Measurements from ENCODE around the gene APH1B. TPM values are rescaled to one million over a fixed set of nuclear protein-coding genes. Genes with fewer than 3 reads are reported as not detected.

APH1B gene
- total and polyA plus RNA-seq, 9 of the 15 experiments (the other 6 are each of a cell fraction or from before 2014, with no cell fraction given): 5.1 to 9.7 (median 7.0) TPM

Other genes starting within 250 kb of the APH1B start
- gene TPM1, start 234.9 kb upstream of the APH1B start, total RNA-seq (2014; rRNA removed): 49.9 and 52.9 TPM in 2 replicates
- gene TPM1, start 234.9 kb upstream of the APH1B start, total RNA-seq (2014; rRNA removed; fragmentation: Illumina TruSeq; extraction: Trizol): 49.2 and 51.0 TPM in 2 replicates
- 42.0 and 43.1 TPM in 2 replicates for gene TPM1, start 234.9 kb upstream of the APH1B start, total RNA-seq (2015; rRNA removed; fragmentation: Illumina TruSeq; extraction: Trizol)
- gene TPM1, start 234.9 kb upstream of the APH1B start, total RNA-seq (2021): 37.2 and 38.5 TPM in 2 replicates
- gene TPM1, start 234.9 kb upstream of the APH1B start, polyA plus RNA-seq (2011; rRNA removed): 36.0 and 42.1 TPM in 2 replicates
- 40.0 and 49.5 TPM in 2 replicates for gene TPM1, start 234.9 kb upstream of the APH1B start, polyA plus RNA-seq (2014; fragmentation: Illumina TruSeq; extraction: Trizol)
- 10 to 100 TPM in 1 of 2 experiments, 1 to 10 TPM in 1; 8.1 to 11.1 TPM for gene TPM1, start 234.9 kb upstream of the APH1B start, polyA plus RNA-seq (2014; fragmentation: Nextera tagmentation; extraction: Ambion mirVana)
- 53.9 and 54.5 TPM in 2 replicates for gene TPM1, start 234.9 kb upstream of the APH1B start, polyA plus RNA-seq (2014; rRNA removed)
- 6.1 and 9.5 TPM in 2 replicates for gene LACTB, start 155.7 kb upstream of the APH1B start, total RNA-seq (2014; rRNA removed)
- gene LACTB, start 155.7 kb upstream of the APH1B start, total RNA-seq (2014; rRNA removed; fragmentation: Illumina TruSeq; extraction: Trizol): 14.7 and 19.7 TPM in 2 replicates
- 13.1 and 15.5 TPM in 2 replicates for gene LACTB, start 155.7 kb upstream of the APH1B start, total RNA-seq (2015; rRNA removed; fragmentation: Illumina TruSeq; extraction: Trizol)
- 7.0 and 8.4 TPM in 2 replicates for gene LACTB, start 155.7 kb upstream of the APH1B start, total RNA-seq (2021)
- 11.3 and 12.4 TPM in 2 replicates for gene LACTB, start 155.7 kb upstream of the APH1B start, polyA plus RNA-seq (2011; rRNA removed)
- 8.2 and 14.6 TPM in 2 replicates for gene LACTB, start 155.7 kb upstream of the APH1B start, polyA plus RNA-seq (2014; fragmentation: Illumina TruSeq; extraction: Trizol)
- 1 to 10 TPM; 3.1 to 4.0 TPM for gene LACTB, start 155.7 kb upstream of the APH1B start, polyA plus RNA-seq (2014; fragmentation: Nextera tagmentation; extraction: Ambion mirVana)
- 8.3 and 9.8 TPM in 2 replicates for gene LACTB, start 155.7 kb upstream of the APH1B start, polyA plus RNA-seq (2014; rRNA removed)
- gene RPS27L, start 120.1 kb upstream of the APH1B start, total RNA-seq (2014; rRNA removed): 75.1 and 85.7 TPM in 2 replicates
- 128 and 148 TPM in 2 replicates for gene RPS27L, start 120.1 kb upstream of the APH1B start, total RNA-seq (2014; rRNA removed; fragmentation: Illumina TruSeq; extraction: Trizol)
- 92.6 and 105 TPM in 2 replicates for gene RPS27L, start 120.1 kb upstream of the APH1B start, total RNA-seq (2015; rRNA removed; fragmentation: Illumina TruSeq; extraction: Trizol)
- 94.4 and 115 TPM in 2 replicates for gene RPS27L, start 120.1 kb upstream of the APH1B start, total RNA-seq (2021)
- gene RPS27L, start 120.1 kb upstream of the APH1B start, polyA plus RNA-seq (2011; rRNA removed): 117 and 155 TPM in 2 replicates
- gene RPS27L, start 120.1 kb upstream of the APH1B start, polyA plus RNA-seq (2014; fragmentation: Illumina TruSeq; extraction: Trizol): 72.2 and 79.3 TPM in 2 replicates
- 100 to 1,000 TPM; 328 to 382 TPM for gene RPS27L, start 120.1 kb upstream of the APH1B start, polyA plus RNA-seq (2014; fragmentation: Nextera tagmentation; extraction: Ambion mirVana)
- 115 and 116 TPM in 2 replicates for gene RPS27L, start 120.1 kb upstream of the APH1B start, polyA plus RNA-seq (2014; rRNA removed)
- gene RAB8B, start 88.0 kb upstream of the APH1B start, total RNA-seq (2014; rRNA removed): 23.6 and 24.6 TPM in 2 replicates
- gene RAB8B, start 88.0 kb upstream of the APH1B start, total RNA-seq (2014; rRNA removed; fragmentation: Illumina TruSeq; extraction: Trizol): 28.9 and 33.9 TPM in 2 replicates
- 30.8 and 32.1 TPM in 2 replicates for gene RAB8B, start 88.0 kb upstream of the APH1B start, total RNA-seq (2015; rRNA removed; fragmentation: Illumina TruSeq; extraction: Trizol)
- gene RAB8B, start 88.0 kb upstream of the APH1B start, total RNA-seq (2021): 24.2 and 27.3 TPM in 2 replicates
- 13.2 and 21.5 TPM in 2 replicates for gene RAB8B, start 88.0 kb upstream of the APH1B start, polyA plus RNA-seq (2011; rRNA removed)
- 20.5 and 30.0 TPM in 2 replicates for gene RAB8B, start 88.0 kb upstream of the APH1B start, polyA plus RNA-seq (2014; fragmentation: Illumina TruSeq; extraction: Trizol)
- gene RAB8B, start 88.0 kb upstream of the APH1B start, polyA plus RNA-seq (2014; fragmentation: Nextera tagmentation; extraction: Ambion mirVana): 10 to 100 TPM in 1 of 2 experiments, 1 to 10 TPM in 1; 7.8 to 12.1 TPM
- gene RAB8B, start 88.0 kb upstream of the APH1B start, polyA plus RNA-seq (2014; rRNA removed): 17.4 and 17.6 TPM in 2 replicates
- 0.16 and 0.18 TPM in 2 replicates for gene CA12, start 104.2 kb downstream of the APH1B start, total RNA-seq (2014; rRNA removed)
- 0.07 and 0.13 TPM in 2 replicates for gene CA12, start 104.2 kb downstream of the APH1B start, total RNA-seq (2014; rRNA removed; fragmentation: Illumina TruSeq; extraction: Trizol)
- gene CA12, start 104.2 kb downstream of the APH1B start, total RNA-seq (2015; rRNA removed; fragmentation: Illumina TruSeq; extraction: Trizol): 0.22 and 0.23 TPM in 2 replicates
- 0.07 and 0.09 TPM in 2 replicates for gene CA12, start 104.2 kb downstream of the APH1B start, total RNA-seq (2021)
- 0.01 and 0.05 TPM in 2 replicates for gene CA12, start 104.2 kb downstream of the APH1B start, polyA plus RNA-seq (2011; rRNA removed)
- gene CA12, start 104.2 kb downstream of the APH1B start, polyA plus RNA-seq (2014; fragmentation: Illumina TruSeq; extraction: Trizol): 0.19 and 0.47 TPM in 2 replicates
- under 1 TPM in 1 of 2 experiments, not detected in 1; 0.11 TPM for gene CA12, start 104.2 kb downstream of the APH1B start, polyA plus RNA-seq (2014; fragmentation: Nextera tagmentation; extraction: Ambion mirVana)
- 0.78 and 0.89 TPM in 2 replicates for gene CA12, start 104.2 kb downstream of the APH1B start, polyA plus RNA-seq (2014; rRNA removed)
- 21.7 and 31.2 TPM in 2 replicates for gene USP3, start 227.0 kb downstream of the APH1B start, total RNA-seq (2014; rRNA removed)
- gene USP3, start 227.0 kb downstream of the APH1B start, total RNA-seq (2014; rRNA removed; fragmentation: Illumina TruSeq; extraction: Trizol): 49.7 and 50.3 TPM in 2 replicates
- gene USP3, start 227.0 kb downstream of the APH1B start, total RNA-seq (2015; rRNA removed; fragmentation: Illumina TruSeq; extraction: Trizol): 44.6 and 46.1 TPM in 2 replicates
- 48.8 and 54.3 TPM in 2 replicates for gene USP3, start 227.0 kb downstream of the APH1B start, total RNA-seq (2021)
- gene USP3, start 227.0 kb downstream of the APH1B start, polyA plus RNA-seq (2011; rRNA removed): 17.3 and 23.1 TPM in 2 replicates
- gene USP3, start 227.0 kb downstream of the APH1B start, polyA plus RNA-seq (2014; fragmentation: Illumina TruSeq; extraction: Trizol): 38.7 and 42.8 TPM in 2 replicates
- 10 to 100 TPM; 24.3 to 34.8 TPM for gene USP3, start 227.0 kb downstream of the APH1B start, polyA plus RNA-seq (2014; fragmentation: Nextera tagmentation; extraction: Ambion mirVana)
- gene USP3, start 227.0 kb downstream of the APH1B start, polyA plus RNA-seq (2014; rRNA removed): 19.5 and 21.2 TPM in 2 replicates